K562 (cell line): ENCODE results near the gene CHAD. TPM values are rescaled to one million over a fixed set of nuclear protein-coding genes. Genes with fewer than 3 reads are reported as not detected.
A peak's percentile ranks its signal among the peaks of the same experiment; 100 is the strongest.

Experiments
- CHCHD3 ChIP-seq: fragments of 250-450 bp; sonication (Bioruptor Pico); IDR thresholded peaks from 2 replicates; pipeline ENCODE4 v2.1.2; 2022; ENCODE audit warnings: mild to moderate bottlenecking
- CTBP1 ChIP-seq: fragments of 450-650 bp; IDR thresholded peaks from 2 replicates; pipeline ENCODE4 v1.6.1; 2016; ENCODE audit warnings: borderline replicate concordance
- DEAF1 ChIP-seq: fragments of 450-650 bp; formaldehyde crosslinking; IDR thresholded peaks from 2 replicates; pipeline ENCODE4 v1.4.0; 2020; ENCODE audit warnings: mild to moderate bottlenecking, moderate library complexity
- MITF ChIP-seq: IDR thresholded peaks from 2 replicates; pipeline ENCODE4 v1.6.1; 2014; ENCODE audit warnings: antibody characterized with exemption
- NCOA6 ChIP-seq: fragments of 450-650 bp; IDR thresholded peaks from 2 replicates; pipeline ENCODE4 v1.6.1; 2017; ENCODE audit warnings: mild to moderate bottlenecking
- RBFOX2 ChIP-seq: fragments of 200-400 bp; formaldehyde crosslinking; IDR thresholded peaks from 2 replicates; pipeline ENCODE4 v1.6.1; 2017; ENCODE audit warnings: low read depth, mild to moderate bottlenecking, low read length, moderate library complexity
- TARDBP ChIP-seq: fragments of 450-650 bp; IDR thresholded peaks from 2 replicates; pipeline ENCODE4 v1.6.1; 2016
- ZFPM2 ChIP-seq: fragments of 250-450 bp; sonication (Bioruptor Pico); IDR thresholded peaks from 2 replicates; pipeline ENCODE4 v1.5.1; 2022; ENCODE audit warnings: mild to moderate bottlenecking
- ZNF140 ChIP-seq: fragments of 250-450 bp; sonication (Bioruptor Pico); IDR thresholded peaks from 2 replicates; pipeline ENCODE4 v1.8.0; 2021; ENCODE audit warnings: moderate library complexity, mild to moderate bottlenecking, inconsistent platforms
- ZNF280B ChIP-seq: fragments of 250-450 bp; sonication (Bioruptor Pico); IDR thresholded peaks from 2 replicates; pipeline ENCODE4 v1.5.1; 2021; ENCODE audit warnings: mild to moderate bottlenecking
- ZNF407 ChIP-seq: fragments of 450-650 bp; IDR thresholded peaks from 2 replicates; pipeline ENCODE4 v1.6.1; 2016; ENCODE audit warnings: low read depth
- ZNF551 ChIP-seq: fragments of 250-450 bp; sonication (Bioruptor Pico); IDR thresholded peaks from 2 replicates; pipeline ENCODE4 v1.5.0; 2021; ENCODE audit warnings: mild to moderate bottlenecking, moderate library complexity
- ZNF639 ChIP-seq, 2 experiments: fragments of 200-800 bp in 1 of 2; sonication (Bioruptor generic) in 1 of 2; sonication (generic) in 1 of 2; formaldehyde crosslinking in 1 of 2; IDR thresholded peaks in 1 of 2; conservative IDR thresholded peaks in 1 of 2; 2 replicates each; pipeline versions ENCODE4 v1.5.0 to v1.6.1; 2016 to 2020; ENCODE audit warnings: missing compliant biosample characterization in 1 of 2, missing genetic modification characterization in 1 of 2, missing genetic modification reagents in 1 of 2
- polyA plus RNA-seq, 8 experiments: library from polyadenylated mRNA; depleted of rRNA in 4 of 8; stranded (reverse) in 5 of 8; unstranded in 3 of 8; fragments of >200 nt; fragmentation: Nextera tagmentation in 2 of 8; fragmentation: Illumina TruSeq in 1 of 8; extraction: Ambion mirVana in 2 of 8; extraction: Trizol in 1 of 8; gene quantifications; 2 replicates each; pipeline versions ENCODE4 v1.2.1 to v1.2.3, GENCODE V29; 2011 to 2014; ENCODE audit warnings: inconsistent platforms in 1 of 8, missing spikeins in 1 of 8
- total RNA-seq, 7 experiments: library from RNA; depleted of rRNA in 6 of 7; stranded (reverse); fragments of >200 nt in 6 of 7; fragmentation: Illumina TruSeq in 2 of 7; extraction: Trizol in 2 of 7; gene quantifications; 2 replicates each; pipeline versions ENCODE4 v1.2.1 to v1.2.3, GENCODE V29; 2011 to 2021; ENCODE audit warnings: low replicate concordance in 1 of 7

Gene CHAD
- total and polyA plus RNA-seq, 9 of the 15 experiments (the other 6 are each of a cell fraction or from before 2014, with no cell fraction given): not detected

- TF ChIP-seq ZNF407: no peak
- TF ChIP-seq ZNF639 (CRISPR knock-in tag; conservative IDR thresholded peaks at IDR 0.05 in 1 of 2, IDR thresholded peaks at IDR 0.05 in 1 of 2): peak; percentile 62; a peak in 2 of 4 replicates
- TF ChIP-seq ZNF140 (CRISPR knock-in tag): no peak
- no peak for TF ChIP-seq DEAF1
- TF ChIP-seq ZNF280B (CRISPR knock-in tag): no peak
- no peak for TF ChIP-seq CHCHD3 (CRISPR knock-in tag)
- no peak for TF ChIP-seq CTBP1
- no peak for TF ChIP-seq ZFPM2 (CRISPR knock-in tag)
- peak; percentile 73 for TF ChIP-seq RBFOX2
- TF ChIP-seq MITF: no peak
- TF ChIP-seq ZNF551: no peak
- no peak for TF ChIP-seq TARDBP
- TF ChIP-seq NCOA6: no peak
Observed at GRCh38 chr17:50425682-50426471, 42.8 kb downstream of the CHAD start, which contains the start of gene ACSF2 (continued).
